Measurements from ENCODE around the gene AP2M1.

DNA sequence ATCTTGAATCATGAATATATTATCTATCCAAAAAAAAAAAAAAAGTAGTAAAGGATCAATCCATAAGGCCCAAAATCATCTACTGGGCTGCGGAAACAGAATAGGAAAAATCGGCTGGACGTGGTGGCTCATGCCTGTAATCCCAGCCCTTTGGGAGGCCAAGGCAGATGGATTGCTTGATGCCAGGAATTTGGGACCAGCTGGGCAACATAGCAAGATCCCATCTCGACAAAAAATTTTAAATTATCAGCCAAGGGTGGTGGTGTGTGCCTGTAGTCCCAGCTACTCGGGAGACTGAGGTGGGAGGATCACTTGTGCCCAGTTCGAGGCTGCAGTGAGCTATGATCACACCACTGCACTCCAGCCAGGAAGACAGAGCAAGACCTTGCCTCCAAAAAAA lies 25.5 kb upstream of the AP2M1 start:
- TF ChIP-seq EZH2 (IDR thresholded peaks at IDR 0.05; ENCODE audit: borderline replicate concordance, insufficient read depth, low read length, poor library complexity, severe bottlenecking) (no peak), SMC3 (conservative IDR thresholded peaks at IDR 0.05; ENCODE audit: poor library complexity) (no peak)
- TF ChIP-seq, protein P1, sequence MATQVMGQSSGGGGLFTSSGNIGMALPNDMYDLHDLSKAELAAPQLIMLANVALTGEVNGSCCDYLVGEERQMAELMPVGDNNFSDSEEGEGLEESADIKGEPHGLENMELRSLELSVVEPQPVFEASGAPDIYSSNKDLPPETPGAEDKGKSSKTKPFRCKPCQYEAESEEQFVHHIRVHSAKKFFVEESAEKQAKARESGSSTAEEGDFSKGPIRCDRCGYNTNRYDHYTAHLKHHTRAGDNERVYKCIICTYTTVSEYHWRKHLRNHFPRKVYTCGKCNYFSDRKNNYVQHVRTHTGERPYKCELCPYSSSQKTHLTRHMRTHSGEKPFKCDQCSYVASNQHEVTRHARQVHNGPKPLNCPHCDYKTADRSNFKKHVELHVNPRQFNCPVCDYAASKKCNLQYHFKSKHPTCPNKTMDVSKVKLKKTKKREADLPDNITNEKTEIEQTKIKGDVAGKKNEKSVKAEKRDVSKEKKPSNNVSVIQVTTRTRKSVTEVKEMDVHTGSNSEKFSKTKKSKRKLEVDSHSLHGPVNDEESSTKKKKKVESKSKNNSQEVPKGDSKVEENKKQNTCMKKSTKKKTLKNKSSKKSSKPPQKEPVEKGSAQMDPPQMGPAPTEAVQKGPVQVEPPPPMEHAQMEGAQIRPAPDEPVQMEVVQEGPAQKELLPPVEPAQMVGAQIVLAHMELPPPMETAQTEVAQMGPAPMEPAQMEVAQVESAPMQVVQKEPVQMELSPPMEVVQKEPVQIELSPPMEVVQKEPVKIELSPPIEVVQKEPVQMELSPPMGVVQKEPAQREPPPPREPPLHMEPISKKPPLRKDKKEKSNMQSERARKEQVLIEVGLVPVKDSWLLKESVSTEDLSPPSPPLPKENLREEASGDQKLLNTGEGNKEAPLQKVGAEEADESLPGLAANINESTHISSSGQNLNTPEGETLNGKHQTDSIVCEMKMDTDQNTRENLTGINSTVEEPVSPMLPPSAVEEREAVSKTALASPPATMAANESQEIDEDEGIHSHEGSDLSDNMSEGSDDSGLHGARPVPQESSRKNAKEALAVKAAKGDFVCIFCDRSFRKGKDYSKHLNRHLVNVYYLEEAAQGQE (IDR thresholded peaks at IDR 0.05; ENCODE audit: borderline replicate concordance): no peak
